Smooth muscle cell (in vitro differentiated cells): ENCODE measurements around the gene GCAT. TPM values are rescaled to one million over a fixed set of nuclear protein-coding genes. Genes with fewer than 3 reads are reported as not detected.
A peak's percentile ranks its signal among the peaks of the same experiment; 100 is the strongest.

ENCODE experiments used
- DNase-seq: peaks from one replicate; lab custom pipeline; 2025; ENCODE audit not compliant: unreplicated experiment; lab: John Stamatoyannopoulos, UW
- H2AFZ ChIP-seq: fragments of 200-600 bp; sonication (generic); 2 replicates; pipeline ENCODE4 v1.6.0; 2016; ENCODE audit warnings: antibody characterized with exemption, low read depth, mild to moderate bottlenecking
- H3F3A ChIP-seq: fragments of 200-600 bp; sonication (generic); 2 replicates; pipeline ENCODE4 v1.6.0; 2017; ENCODE audit warnings: antibody characterized with exemption, low read depth
- H3K27ac ChIP-seq: fragments of 200-600 bp; sonication (generic); 2 replicates; pipeline ENCODE4 v1.5.1; 2016; ENCODE audit warnings: low read depth, mild to moderate bottlenecking
- H3K27me3 ChIP-seq: fragments of 200-600 bp; sonication (generic); 2 replicates; pipeline ENCODE4 v1.6.1; 2016; ENCODE audit warnings: low read depth, mild to moderate bottlenecking
- H3K36me3 ChIP-seq: fragments of 200-600 bp; sonication (generic); 2 replicates; pipeline ENCODE4 v1.5.1; 2016; ENCODE audit warnings: low read depth
- H3K4me1 ChIP-seq: fragments of 200-600 bp; sonication (generic); 2 replicates; pipeline ENCODE4 v1.5.1; 2016; ENCODE audit warnings: low read depth
- H3K4me2 ChIP-seq: fragments of 200-600 bp; sonication (generic); 2 replicates; pipeline ENCODE4 v1.6.0; 2016; ENCODE audit warnings: mild to moderate bottlenecking
- H3K4me3 ChIP-seq: fragments of 200-600 bp; sonication (generic); 2 replicates; pipeline ENCODE4 v1.5.1; 2016; ENCODE audit warnings: mild to moderate bottlenecking
- H3K79me2 ChIP-seq: fragments of 200-600 bp; sonication (generic); 2 replicates; pipeline ENCODE4 v1.6.0; 2016; ENCODE audit warnings: low read depth, mild to moderate bottlenecking
- H3K9ac ChIP-seq: fragments of 200-600 bp; sonication (generic); 2 replicates; pipeline ENCODE4 v1.6.0; 2016; ENCODE audit warnings: low read depth
- H3K9me3 ChIP-seq: fragments of 200-600 bp; sonication (generic); replicated peaks from 2 replicates; pipeline ENCODE4 v1.5.1; 2016; ENCODE audit warnings: low read depth
- H4K20me1 ChIP-seq: fragments of 200-600 bp; sonication (generic); 2 replicates; pipeline ENCODE4 v1.6.0; 2016; ENCODE audit warnings: low read depth
- WGBS: methylation state at CpG from one replicate; pipeline ENCODE4 v1.1.7; 2016; ENCODE audit warnings: low lambda C conversion rate; 5-methylcytosine and 5-hydroxymethylcytosine counted together
- polyA plus RNA-seq: library from polyadenylated mRNA; unstranded; fragments of >200 nt; fragmentation: Nextera tagmentation; extraction: Ambion mirVana; gene quantifications from 2 replicates; pipeline ENCODE4 v1.2.1, GENCODE V29; 2016
- total RNA-seq: library from RNA; depleted of rRNA; stranded (reverse); fragments of >200 nt; gene quantifications from 2 replicates; pipeline ENCODE4 v1.2.3, GENCODE V29; 2014
- TF ChIP-seq, protein P1 (sequence below): fragments of 200-600 bp; sonication (generic); IDR thresholded peaks from 2 replicates; pipeline ENCODE4 v1.5.1; 2017; ENCODE audit warnings: borderline replicate concordance, mild to moderate bottlenecking, antibody characterized with exemption; ENCODE audit not compliant: insufficient read depth, poor library complexity, severe bottlenecking

Gene GCAT
- total and polyA plus RNA-seq, 2 experiments from 2014 or later = 13.5 to 30.6 TPM

DNA sequence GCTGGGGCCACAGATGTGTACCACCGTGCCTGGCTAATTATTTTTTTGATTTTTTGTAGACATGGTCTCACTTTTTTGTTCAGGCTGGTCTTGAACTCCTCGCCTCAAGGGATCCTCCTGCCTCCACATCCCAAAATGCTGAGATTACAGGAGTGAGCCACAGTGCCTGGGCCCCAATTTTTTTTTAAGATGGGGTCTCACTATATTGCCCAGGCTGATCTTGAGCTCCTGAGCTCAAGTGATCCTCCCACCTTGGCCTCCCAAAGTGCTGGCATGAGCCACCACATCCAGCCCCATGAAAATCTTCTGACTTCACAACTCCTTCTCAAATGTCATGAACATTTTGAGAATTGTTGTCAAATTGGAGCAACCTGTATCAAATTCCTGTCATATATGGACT, 38.7 kb downstream of the GCAT start:
- Histone ChIP-seq H2AFZ (no peak overlapping the region), H3K4me2 (no peak overlapping the region), H4K20me1 (peaks cover 28% of the 10 kb centered on the region), H3K4me3 (no peak overlapping the region), H3K79me2 (peaks cover 42% of the 10 kb centered on the region), H3K4me1 (peaks cover 20% of the 10 kb centered on the region), H3K9ac (no peak overlapping the region), H3K36me3 (no peaks in the 10 kb centered on the region), H3K27ac (no peak overlapping the region), H3F3A (peaks cover 9% of the 10 kb centered on the region), H3K9me3 (no peaks in the 10 kb centered on the region), H3K27me3 (no peaks in the 10 kb centered on the region)
- WGBS = 93% methylated on average over 2 of the region's 2 CpGs
- TF ChIP-seq, protein P1, sequence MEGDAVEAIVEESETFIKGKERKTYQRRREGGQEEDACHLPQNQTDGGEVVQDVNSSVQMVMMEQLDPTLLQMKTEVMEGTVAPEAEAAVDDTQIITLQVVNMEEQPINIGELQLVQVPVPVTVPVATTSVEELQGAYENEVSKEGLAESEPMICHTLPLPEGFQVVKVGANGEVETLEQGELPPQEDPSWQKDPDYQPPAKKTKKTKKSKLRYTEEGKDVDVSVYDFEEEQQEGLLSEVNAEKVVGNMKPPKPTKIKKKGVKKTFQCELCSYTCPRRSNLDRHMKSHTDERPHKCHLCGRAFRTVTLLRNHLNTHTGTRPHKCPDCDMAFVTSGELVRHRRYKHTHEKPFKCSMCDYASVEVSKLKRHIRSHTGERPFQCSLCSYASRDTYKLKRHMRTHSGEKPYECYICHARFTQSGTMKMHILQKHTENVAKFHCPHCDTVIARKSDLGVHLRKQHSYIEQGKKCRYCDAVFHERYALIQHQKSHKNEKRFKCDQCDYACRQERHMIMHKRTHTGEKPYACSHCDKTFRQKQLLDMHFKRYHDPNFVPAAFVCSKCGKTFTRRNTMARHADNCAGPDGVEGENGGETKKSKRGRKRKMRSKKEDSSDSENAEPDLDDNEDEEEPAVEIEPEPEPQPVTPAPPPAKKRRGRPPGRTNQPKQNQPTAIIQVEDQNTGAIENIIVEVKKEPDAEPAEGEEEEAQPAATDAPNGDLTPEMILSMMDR = no peak
- no peak for DNase-seq

DNA sequence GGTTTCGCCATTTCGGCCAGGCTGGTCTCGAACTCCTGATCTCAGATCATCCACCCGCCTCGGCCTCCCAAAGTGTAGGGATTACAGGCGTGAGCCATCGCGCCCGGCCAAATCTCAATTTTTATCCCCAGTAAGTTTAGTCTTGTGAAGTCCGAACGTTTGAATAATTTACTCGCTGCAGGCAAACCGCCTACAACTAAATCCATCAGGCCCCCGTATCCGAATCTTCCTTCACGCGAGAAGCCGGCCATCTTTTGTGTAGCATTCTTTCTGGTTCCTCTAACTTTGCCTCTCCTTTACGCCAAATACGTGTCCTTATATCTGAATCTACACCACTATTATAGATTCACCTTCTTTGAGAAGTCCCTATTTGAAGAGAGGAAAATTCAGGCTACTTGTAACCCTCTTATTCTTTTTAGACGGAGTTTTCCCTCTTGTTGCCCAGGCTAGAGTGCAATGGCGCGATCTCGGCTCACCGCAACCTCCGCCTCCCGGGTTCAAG, 40.9 kb downstream of the GCAT start:
- H2AFZ ChIP-seq = peak overlapping the region; percentile 88
- peak overlapping the region; percentile 71 for H3K4me3 ChIP-seq
- DNase-seq = no peak
- H3K36me3 ChIP-seq = peaks cover 5% of the 10 kb centered on the region
- H3F3A ChIP-seq = no peaks in the 10 kb centered on the region
- peaks cover 11% of the 10 kb centered on the region for H3K4me1 ChIP-seq
- peaks cover 44% of the 10 kb centered on the region for H3K79me2 ChIP-seq
- WGBS = 27% methylated on average over 27 of the region's 27 CpGs
- H3K27ac ChIP-seq = peak overlapping the region; percentile 89
- H3K9ac ChIP-seq = peak overlapping the region; percentile 85
- H3K27me3 ChIP-seq = no peaks in the 10 kb centered on the region
- H3K9me3 ChIP-seq = no peaks in the 10 kb centered on the region
- H4K20me1 ChIP-seq = peaks cover 12% of the 10 kb centered on the region
- TF ChIP-seq, protein P1 = no peak
- peak overlapping the region; percentile 96 for H3K4me2 ChIP-seq

DNA sequence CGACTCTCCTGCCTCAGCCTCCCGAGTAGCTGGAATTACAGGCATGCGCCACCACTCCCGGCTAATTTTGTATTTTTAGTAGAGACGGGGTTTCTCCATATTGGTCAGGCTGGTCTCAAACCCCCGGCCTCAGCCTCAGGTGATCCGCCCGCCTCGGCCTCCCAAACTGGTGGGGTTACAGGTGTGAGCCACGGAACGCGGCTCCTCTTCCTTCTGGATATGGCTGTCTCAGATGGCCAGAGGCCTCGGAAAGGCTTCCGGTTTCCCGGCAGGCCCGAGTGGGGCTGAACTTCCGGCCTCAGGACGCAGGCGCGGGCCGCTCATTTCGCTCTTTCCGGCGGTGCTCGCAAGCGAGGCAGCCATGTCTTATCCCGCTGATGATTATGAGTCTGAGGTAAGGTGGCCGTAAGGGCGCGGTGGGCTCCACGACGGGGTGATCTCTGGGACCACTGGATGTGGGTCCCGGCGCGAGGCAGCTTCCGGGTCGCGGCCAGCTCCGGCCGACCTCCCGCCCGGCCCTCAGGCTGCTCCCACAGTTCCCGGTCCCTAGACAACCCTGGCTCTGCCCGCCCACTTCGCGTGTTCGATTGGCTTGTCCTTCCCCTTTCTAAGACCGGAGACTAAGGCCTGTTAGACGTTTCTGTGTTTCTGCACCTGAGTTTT, 41.5 kb downstream of the GCAT start, which contains the start of gene EIF3L:
EIF3L (plus strand) TSS at position 331 of the 663 bp plus-strand sequence; CDS start at position 362, 31 bp downstream.
- Histone ChIP-seq H3K9me3 (no peaks in the 10 kb centered on the region), H3F3A (no peaks in the 10 kb centered on the region)
- TF ChIP-seq, protein P1 = no peak

More for the DNA sequence above, 41.5 kb downstream of the GCAT start, which contains the start of gene EIF3L:
- Histone ChIP-seq H3K4me3 (peak within 1 kb of the TSS; percentile 71), H2AFZ (peak within 1 kb of the TSS; percentile 88), H3K36me3 (peaks cover 5% of the 10 kb centered on the region), H3K79me2 (peaks cover 49% of the 10 kb centered on the region), H3K4me2 (peak within 1 kb of the TSS; percentile 96), H3K4me1 (peaks cover 11% of the 10 kb centered on the region), H3K9ac (peak within 1 kb of the TSS; percentile 85), H3K27me3 (no peaks in the 10 kb centered on the region), H3K27ac (peak within 1 kb of the TSS; percentile 89), H4K20me1 (peaks cover 14% of the 10 kb centered on the region)
- DNase-seq = peak; percentile 62
- under 1% methylated on average over 45 of the region's 49 CpGs for WGBS
